Osteocyte (in vitro differentiated cells): ENCODE data around the gene CNTN5. TPM values are rescaled to one million over a fixed set of nuclear protein-coding genes. Genes with fewer than 3 reads are reported as not detected.

Experiments used
- DNase-seq: peaks from one replicate; pipeline ENCODE4 v3.0.0; 2021; ENCODE audit warnings: mixed read lengths; ENCODE audit not compliant: unreplicated experiment; ENCODE audit errors: extremely low spot score
- H3K27ac Mint-ChIP-seq: one replicate; pipeline ENCODE4 v1.8.0; 2021; ENCODE audit warnings: mild to moderate bottlenecking, mixed read lengths; ENCODE audit not compliant: unreplicated experiment
- H3K27me3 Mint-ChIP-seq: one replicate; pipeline ENCODE4 v1.8.0; 2021; ENCODE audit warnings: mixed read lengths; ENCODE audit not compliant: unreplicated experiment
- H3K36me3 Mint-ChIP-seq: one replicate; pipeline ENCODE4 v1.8.0; 2021; ENCODE audit warnings: mixed read lengths; ENCODE audit not compliant: unreplicated experiment
- H3K4me1 Mint-ChIP-seq: one replicate; pipeline ENCODE4 v1.8.0; 2021; ENCODE audit warnings: mixed read lengths; ENCODE audit not compliant: unreplicated experiment
- H3K4me3 Mint-ChIP-seq: one replicate; pipeline ENCODE4 v1.8.0; 2021; ENCODE audit warnings: mild to moderate bottlenecking, moderate library complexity, mixed read lengths; ENCODE audit not compliant: unreplicated experiment
- H3K9me3 Mint-ChIP-seq: one replicate; pipeline ENCODE4 v1.8.0; 2021; ENCODE audit warnings: mixed read lengths; ENCODE audit not compliant: unreplicated experiment
- CTCF ChIP-seq: fragments of 200-600 bp; sonication (generic); IDR thresholded peaks from 2 replicates; pipeline ENCODE4 v1.5.0; 2021; ENCODE audit warnings: antibody characterized with exemption, mild to moderate bottlenecking, moderate library complexity
- total RNA-seq: library from RNA; stranded (reverse); gene quantifications from 2 replicates; pipeline ENCODE4 v1.2.1, GENCODE V29; 2021

Gene CNTN5
- total RNA-seq, 1 donor from 2014 or later = 0.30 TPM

GRCh38 chr11:99418927-99419720, 398.4 kb downstream of the CNTN5 start:
- no peaks in the 10 kb centered on the region for H3K4me1 Mint-ChIP-seq
- no peak overlapping the region for H3K4me3 Mint-ChIP-seq
- H3K9me3 Mint-ChIP-seq = no peaks in the 10 kb centered on the region
- H3K27me3 Mint-ChIP-seq = peaks cover 44% of the 10 kb centered on the region
- DNase-seq = no peak
- TF ChIP-seq CTCF = no peak
- no peak overlapping the region for H3K27ac Mint-ChIP-seq
- no peaks in the 10 kb centered on the region for H3K36me3 Mint-ChIP-seq

- Mint-ChIP-seq H3K36me3 (no peaks in the 10 kb centered on the region), H3K27me3 (peaks cover 42% of the 10 kb centered on the region), H3K9me3 (no peaks in the 10 kb centered on the region), H3K27ac (no peak overlapping the region), H3K4me3 (no peak overlapping the region), H3K4me1 (no peaks in the 10 kb centered on the region)
- TF ChIP-seq CTCF = no peak
- no peak for DNase-seq
These were observed 399.2 kb downstream of the CNTN5 start for GRCh38 chr11:99419991-99420390.

- no peak for DNase-seq
These were observed 402.1 kb downstream of the CNTN5 start for GRCh38 chr11:99422581-99423427.

GRCh38 chr11:99423428-99423983, 402.8 kb downstream of the CNTN5 start:
- no peak overlapping the region for H3K4me3 Mint-ChIP-seq
- no peaks in the 10 kb centered on the region for H3K36me3 Mint-ChIP-seq
- no peaks in the 10 kb centered on the region for H3K4me1 Mint-ChIP-seq
- H3K27ac Mint-ChIP-seq = no peak overlapping the region
- no peak for DNase-seq
- TF ChIP-seq CTCF = no peak
- peaks cover 25% of the 10 kb centered on the region for H3K27me3 Mint-ChIP-seq
- no peaks in the 10 kb centered on the region for H3K9me3 Mint-ChIP-seq

More at GRCh38 chr11:99422581-99423427, 402.1 kb downstream of the CNTN5 start:
- H3K9me3 Mint-ChIP-seq = no peaks in the 10 kb centered on the region
- no peaks in the 10 kb centered on the region for H3K4me1 Mint-ChIP-seq
- H3K27me3 Mint-ChIP-seq = peaks cover 30% of the 10 kb centered on the region
- no peak for TF ChIP-seq CTCF
- no peak overlapping the region for H3K4me3 Mint-ChIP-seq
- no peaks in the 10 kb centered on the region for H3K36me3 Mint-ChIP-seq
- H3K27ac Mint-ChIP-seq = no peak overlapping the region
